Measurements from ENCODE around the gene XAGE5. TPM values are rescaled to one million over a fixed set of nuclear protein-coding genes. Genes with fewer than 3 reads are reported as not detected.
"Not testable (repeated sequence)": the region's sequence is repeated elsewhere in the genome, so short reads cannot be mapped to it uniquely, and the experiment has no call there.

XAGE5 gene
- total RNA-seq, result not detected

- DNase-seq (ENCODE audit: low read depth in 2 of 3, low spot score in 2 of 3), result no peak
These were observed at the start of gene XAGE5 for GRCh38 chrX:52811065-52811625. Gene XAGE5, plus strand, starts transcription at chrX:52811287. Its CDS starts 1,280 bp downstream, at chrX:52812567.

- not testable (repeated sequence) for DNase-seq (ENCODE audit: low read depth in 2 of 3, low spot score in 2 of 3)
These were observed 45.1 kb upstream of the XAGE5 start for GRCh38 chrX:52765983-52766382.

- DNase-seq (ENCODE audit: low read depth in 2 of 3, low spot score in 2 of 3), result not testable (repeated sequence)
These were observed 37.6 kb upstream of the XAGE5 start for GRCh38 chrX:52773504-52773903.

- DNase-seq (ENCODE audit: low read depth in 2 of 3, low spot score in 2 of 3), result not testable (repeated sequence)
These were observed 13.8 kb upstream of the XAGE5 start, which contains the start of gene SPANXN5 for GRCh38 chrX:52797327-52797726. Gene SPANXN5, minus strand, starts transcription at chrX:52797427. Its CDS starts 79 bp downstream, at chrX:52797348.

- DNase-seq (ENCODE audit: low read depth in 2 of 3, low spot score in 2 of 3), result not testable (repeated sequence)
These were observed 6.2 kb upstream of the XAGE5 start for GRCh38 chrX:52804876-52805275.

GRCh38 chrX:52819788-52820187 is 8.7 kb downstream of the XAGE5 start:
- no peak for DNase-seq (ENCODE audit: low read depth in 2 of 3, low spot score in 2 of 3)

GRCh38 chrX:52821079-52821760 is 10.1 kb downstream of the XAGE5 start:
- no peak for DNase-seq (ENCODE audit: low read depth in 2 of 3, low spot score in 2 of 3)

GRCh38 chrX:52824608-52825007 is 13.5 kb downstream of the XAGE5 start:
- DNase-seq (ENCODE audit: low read depth in 2 of 3, low spot score in 2 of 3), result no peak

GRCh38 chrX:52830551-52830950 is 19.5 kb downstream of the XAGE5 start:
- DNase-seq (ENCODE audit: low read depth in 2 of 3, low spot score in 2 of 3), result no peak

GRCh38 chrX:52839137-52839536 is 28.1 kb downstream of the XAGE5 start:
- DNase-seq (ENCODE audit: low read depth in 2 of 3, low spot score in 2 of 3), result no peak

- DNase-seq (ENCODE audit: low read depth in 2 of 3, low spot score in 2 of 3), result not testable (repeated sequence)
These were observed 32.5 kb downstream of the XAGE5 start for GRCh38 chrX:52843619-52844018.

GRCh38 chrX:52852110-52852860 is 41.2 kb downstream of the XAGE5 start:
- no peak for DNase-seq (ENCODE audit: low read depth in 2 of 3, low spot score in 2 of 3)

- not testable (repeated sequence) for DNase-seq (ENCODE audit: low read depth in 2 of 3, low spot score in 2 of 3)
These were observed 46.0 kb downstream of the XAGE5 start for GRCh38 chrX:52856991-52857525.

- no peak for DNase-seq (ENCODE audit: low read depth in 2 of 3, low spot score in 2 of 3)
These were observed 54.4 kb downstream of the XAGE5 start for GRCh38 chrX:52865343-52865998.

Small RNAs within 50 kb of the gene (small RNA-seq; reads per million reads assigned to genes)
- not detected for gene AC244505.6
- gene AC244505.7, result not detected

Other genes starting within 250 kb of the XAGE5 start
- not detected for gene SSX7, start 156.4 kb upstream of the XAGE5 start, total RNA-seq
- not detected for gene SSX2, start 104.1 kb upstream of the XAGE5 start, total RNA-seq
- gene SSX2B, start 60.0 kb upstream of the XAGE5 start, total RNA-seq, result not detected
- gene SPANXN5, start 13.9 kb upstream of the XAGE5 start, total RNA-seq, result under 0.01 TPM
- not detected for gene XAGE3, start 56.8 kb downstream of the XAGE5 start, total RNA-seq
- gene FAM156B, start 86.0 kb downstream of the XAGE5 start, total RNA-seq, result 12.7 TPM
- gene FAM156A, start 147.2 kb downstream of the XAGE5 start, total RNA-seq, result 9.2 TPM
- gene GPR173, start 237.5 kb downstream of the XAGE5 start, total RNA-seq, result 5.4 TPM